ENCODE results near the gene ITPR3.

DNA sequence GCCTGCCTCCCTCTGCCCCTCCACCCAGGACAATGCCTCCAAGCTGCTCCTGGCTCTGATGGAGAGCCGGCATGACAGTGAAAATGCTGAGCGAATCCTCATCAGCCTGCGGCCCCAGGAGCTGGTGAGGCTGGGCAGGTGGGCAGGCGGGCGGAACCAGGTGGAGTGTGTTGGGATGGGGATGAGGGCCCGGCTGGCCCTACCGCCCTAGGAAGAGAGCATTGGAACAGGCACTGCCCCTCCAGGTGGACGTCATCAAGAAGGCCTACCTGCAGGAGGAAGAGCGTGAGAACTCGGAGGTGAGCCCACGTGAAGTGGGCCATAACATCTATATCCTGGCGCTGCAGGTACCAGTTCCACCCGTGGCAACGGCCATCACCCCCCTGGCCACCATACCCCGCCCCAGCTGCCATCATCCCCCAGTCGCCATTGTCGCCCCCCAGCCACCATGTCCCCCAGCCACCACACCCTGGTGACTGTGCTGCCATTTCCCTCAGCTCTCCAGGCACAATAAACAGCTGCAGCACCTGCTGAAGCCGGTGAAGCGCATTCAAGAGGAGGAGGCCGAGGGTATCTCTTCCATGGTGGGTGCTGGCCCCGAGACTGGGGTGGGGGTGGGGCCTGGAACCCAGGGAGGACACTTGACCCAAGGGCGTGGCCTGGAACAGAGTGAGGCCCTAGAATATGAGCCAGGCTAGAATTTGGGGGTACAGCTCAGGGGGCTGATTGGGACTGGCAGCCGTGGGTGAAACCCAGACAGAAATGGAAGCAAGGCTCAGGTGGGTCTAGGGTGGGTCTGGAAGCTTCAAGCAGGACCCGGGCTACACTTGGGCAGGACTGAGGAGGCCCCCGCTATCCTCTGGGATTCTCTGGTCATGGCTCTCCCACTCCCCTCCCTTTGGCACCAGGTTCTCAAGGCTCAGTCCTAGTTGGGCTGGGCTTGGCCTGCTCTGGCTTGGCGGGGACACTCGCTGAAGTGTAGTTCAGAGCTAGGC lies 66.2 kb downstream of the ITPR3 start:
- TF ChIP-seq CTCF (conservative IDR thresholded peaks at IDR 0.05) (no peak), ZFX (IDR thresholded peaks at IDR 0.05) (no peak)

All from C4-2B (cell line).